Hematopoietic multipotent progenitor cell treated with erythropoietin and hydrocortisone succinate and interleukin-3 and kit ligand, for 8 days (in vitro differentiated cells): ENCODE results near the gene LTBP1.
A peak's percentile ranks its signal among the peaks of the same experiment; 100 is the strongest.
"Not testable (repeated sequence)": the region's sequence is repeated elsewhere in the genome, so short reads cannot be mapped to it uniquely, and the experiment has no call there.

Source experiments
- DNase-seq: peaks from one replicate; pipeline ENCODE4 v3.0.0-alpha.2; 2015

LTBP1 gene

DNA sequence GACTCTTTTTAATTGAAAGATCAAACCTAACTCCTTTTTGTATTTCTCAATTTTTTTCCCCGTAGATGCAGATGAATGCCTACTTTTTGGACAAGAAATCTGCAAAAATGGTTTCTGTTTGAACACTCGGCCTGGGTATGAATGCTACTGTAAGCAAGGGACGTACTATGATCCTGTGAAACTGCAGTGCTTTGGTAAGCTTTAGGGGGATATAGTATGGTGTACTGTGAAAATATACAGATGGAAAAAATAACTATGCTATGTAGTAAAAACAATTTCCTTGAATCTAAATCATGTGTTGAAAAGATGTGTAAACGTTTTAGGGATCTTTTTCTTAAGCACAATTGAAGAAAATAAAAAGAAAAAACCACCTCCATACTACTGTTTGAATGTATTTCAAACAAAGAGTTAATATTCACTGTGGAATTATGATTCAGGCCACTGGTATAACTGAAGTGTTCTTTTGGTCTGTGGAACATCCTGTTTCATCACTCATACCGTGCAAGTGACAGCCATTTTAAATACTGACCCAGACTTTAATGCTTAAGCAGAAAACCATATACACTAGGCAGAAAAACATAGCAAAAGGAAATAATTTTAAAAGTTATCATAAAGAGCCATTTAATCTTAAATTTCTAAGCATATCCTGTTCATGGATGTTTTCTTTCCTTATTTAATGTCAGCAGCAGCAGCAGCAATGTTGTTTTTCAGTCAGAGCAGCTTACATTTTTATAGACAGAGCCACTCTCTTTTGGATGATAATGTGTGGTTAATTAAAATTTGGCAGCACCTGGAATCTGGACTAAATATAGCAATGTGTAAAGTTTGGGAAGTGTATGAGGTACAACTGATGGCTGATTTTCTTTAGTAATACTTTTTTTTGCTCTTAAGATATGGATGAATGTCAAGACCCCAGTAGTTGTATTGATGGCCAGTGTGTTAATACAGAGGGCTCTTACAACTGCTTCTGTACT, 416.9 kb downstream of the LTBP1 start:
- DNase-seq = no peak

DNA sequence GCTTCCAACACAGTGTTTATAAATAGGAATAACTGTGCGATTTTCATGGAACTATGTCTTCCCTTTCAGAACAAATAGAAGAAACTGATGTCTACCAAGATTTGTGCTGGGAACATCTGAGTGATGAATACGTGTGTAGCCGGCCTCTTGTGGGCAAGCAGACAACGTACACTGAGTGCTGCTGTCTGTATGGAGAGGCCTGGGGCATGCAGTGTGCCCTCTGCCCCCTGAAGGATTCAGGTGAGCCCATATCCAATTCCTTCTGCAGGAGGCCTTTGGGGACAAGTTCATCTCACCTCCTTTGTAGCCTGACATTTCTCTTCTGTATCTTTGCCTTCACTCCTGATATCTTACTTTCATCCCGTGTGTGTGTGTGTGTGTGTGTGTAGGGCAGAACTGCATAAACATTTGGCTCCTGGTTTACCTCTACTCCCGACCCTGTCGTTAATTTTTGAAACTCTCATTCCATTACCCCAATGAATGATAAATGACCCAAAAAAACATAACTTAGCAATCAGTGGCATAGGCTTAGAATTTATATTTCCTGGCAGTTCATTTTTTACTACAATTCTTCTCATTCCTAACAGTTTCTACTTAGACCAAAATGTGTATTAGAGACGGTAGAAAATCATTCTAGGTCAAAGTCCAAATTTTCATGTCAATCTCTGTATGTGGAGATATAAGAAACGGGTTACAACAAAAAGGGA, 418.7 kb downstream of the LTBP1 start:
- no peak for DNase-seq

DNA sequence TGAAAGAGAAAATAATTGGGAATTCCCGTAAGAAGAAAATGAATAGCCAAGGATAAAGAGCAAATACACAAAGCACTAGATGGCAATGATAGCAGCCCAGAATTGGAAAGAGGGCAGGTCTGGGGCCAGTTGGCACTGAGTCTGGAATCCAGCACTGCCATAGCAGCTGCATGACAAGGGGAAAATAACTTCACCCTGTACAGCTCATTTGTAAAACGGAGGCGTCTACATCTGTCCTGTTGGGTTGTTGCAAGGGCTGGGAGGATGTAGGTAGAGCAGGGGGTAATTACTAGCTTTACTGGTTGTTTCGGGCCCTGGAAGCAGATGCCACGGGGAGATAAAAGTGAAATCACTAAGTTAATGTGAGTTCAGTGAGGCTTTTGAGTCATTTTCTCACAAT, 419.7 kb downstream of the LTBP1 start:
- DNase-seq = no peak

DNA sequence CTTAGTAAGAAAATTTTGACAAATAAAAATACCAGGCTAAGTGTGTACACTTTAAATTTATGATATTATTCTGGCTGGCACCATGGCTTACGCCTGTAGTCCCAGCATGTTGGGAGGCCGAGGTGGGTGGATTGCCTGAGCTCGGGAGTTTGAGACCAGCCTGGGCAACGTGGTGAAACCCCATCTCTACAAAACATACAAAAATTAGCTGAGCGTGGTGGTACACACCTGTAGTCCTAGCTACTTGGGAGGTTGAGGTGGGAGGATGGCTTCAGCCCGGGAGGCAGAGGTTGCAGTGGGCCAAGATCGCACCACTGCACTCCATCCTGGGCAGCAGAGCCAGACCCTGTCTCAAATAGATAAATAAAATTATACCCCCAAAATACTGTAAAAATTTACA, 421.8 kb downstream of the LTBP1 start:
- DNase-seq = not testable (repeated sequence)

DNA sequence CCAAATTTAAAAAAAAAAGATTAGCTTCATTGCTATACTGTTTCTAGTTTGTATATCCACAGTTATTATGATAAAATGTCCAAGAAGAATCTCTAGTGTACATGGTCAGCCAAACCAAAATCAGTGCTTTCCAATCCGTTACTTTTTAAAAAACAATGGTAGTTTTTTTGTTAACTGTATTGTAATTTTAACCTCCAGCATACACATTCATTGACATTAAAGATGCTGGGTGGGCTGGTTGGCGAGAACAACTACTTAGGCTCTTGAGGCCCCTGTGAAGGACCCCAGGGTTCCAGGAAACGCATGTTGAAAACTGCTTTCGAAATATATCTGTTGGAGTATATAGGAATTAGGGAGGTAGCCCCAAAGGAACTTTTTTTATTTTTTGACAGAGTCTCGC, 422.4 kb downstream of the LTBP1 start:
- DNase-seq = no peak

DNA sequence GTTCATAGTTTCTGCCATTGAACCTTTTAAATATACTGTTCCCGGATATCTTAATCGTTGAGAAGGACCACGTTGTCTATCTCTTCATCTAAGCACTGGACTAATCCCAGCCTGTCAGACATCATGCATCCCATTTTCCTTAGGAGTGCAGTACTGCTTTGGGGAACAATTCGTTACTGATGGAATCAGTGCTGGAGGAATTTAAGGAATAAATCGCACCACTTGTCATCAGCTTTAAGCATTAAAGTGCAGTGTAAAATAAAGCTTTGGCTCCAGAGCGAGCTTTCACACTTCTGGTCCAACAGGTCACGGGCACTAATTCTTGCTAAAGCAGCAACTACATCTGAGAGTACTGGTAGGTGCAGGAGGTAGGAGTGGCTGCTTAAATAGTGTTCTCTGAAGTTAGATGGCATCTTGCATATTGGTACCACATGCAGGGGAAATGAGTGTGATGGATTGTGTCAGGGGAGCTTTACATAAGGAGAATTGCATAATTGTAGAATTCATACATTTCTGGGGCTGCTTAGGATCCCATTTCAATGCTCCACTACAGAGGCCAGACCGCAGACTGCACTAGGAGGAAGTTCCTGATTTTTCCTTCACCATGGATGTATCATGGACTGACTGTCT, 424.0 kb downstream of the LTBP1 start:
- no peak for DNase-seq

DNA sequence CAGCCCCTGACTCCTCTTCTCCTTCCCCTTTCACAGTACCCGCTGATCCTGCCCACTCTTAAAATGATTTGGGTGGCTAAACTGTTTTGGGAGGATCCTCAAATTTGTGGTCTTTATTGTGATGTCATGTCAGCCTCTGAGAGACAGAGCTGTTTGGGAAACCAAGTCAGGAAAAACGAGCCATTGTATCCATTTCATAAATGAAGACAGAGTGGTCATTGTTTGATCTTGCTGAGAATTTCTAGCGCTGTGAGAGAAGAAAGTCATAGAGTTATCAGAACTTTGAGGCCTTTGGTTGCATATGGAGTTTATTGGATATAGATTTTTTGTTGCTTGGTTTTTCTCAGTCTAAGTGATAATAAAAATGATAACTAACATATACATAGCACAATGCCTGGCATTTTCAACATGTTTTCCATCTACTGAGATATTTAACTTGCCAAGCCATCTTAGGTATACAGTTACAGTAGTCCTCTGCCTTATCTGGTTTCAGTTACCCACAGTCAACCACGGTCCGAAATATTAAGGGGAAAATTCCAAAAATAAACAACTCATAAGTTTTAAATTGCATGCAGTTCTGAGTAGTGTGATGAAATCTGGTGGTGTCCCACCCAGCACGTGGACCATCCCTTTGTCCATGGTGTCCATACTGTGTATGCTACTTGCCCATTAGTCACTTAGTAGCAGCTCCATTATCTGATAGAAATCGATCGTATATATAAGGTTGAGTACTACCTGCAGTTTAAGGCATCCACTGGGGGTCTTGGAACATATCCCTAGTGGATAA, 424.7 kb downstream of the LTBP1 start:
- no peak for DNase-seq

DNA sequence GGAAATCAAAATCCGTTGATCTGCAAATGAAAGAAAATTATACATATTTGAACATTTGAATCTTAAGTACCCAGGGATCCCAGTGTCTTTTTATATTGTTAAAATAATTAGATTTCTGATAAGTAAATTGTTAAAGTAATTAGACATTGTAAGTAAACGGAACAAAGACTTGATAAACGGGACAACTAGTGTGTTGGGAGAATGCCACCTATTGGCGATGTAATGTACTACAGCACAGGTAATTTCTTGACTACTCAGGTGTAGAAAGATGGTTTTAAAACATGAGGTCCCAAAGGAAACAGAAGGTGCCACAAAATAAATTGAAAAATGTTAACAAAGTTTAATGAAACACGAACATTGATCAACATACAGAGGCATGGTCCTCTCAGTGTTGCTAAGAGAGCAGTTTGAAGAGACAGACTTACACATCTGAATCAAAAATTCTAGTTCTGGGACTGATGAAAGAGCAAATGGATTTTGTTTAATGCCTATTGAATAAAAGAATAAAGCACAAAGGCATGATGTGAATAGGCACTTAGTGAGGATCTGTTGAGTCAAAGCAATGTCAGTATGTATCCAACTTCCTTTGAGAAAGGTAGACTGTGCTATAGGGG, 426.3 kb downstream of the LTBP1 start:
- peak; percentile 60 for DNase-seq

DNA sequence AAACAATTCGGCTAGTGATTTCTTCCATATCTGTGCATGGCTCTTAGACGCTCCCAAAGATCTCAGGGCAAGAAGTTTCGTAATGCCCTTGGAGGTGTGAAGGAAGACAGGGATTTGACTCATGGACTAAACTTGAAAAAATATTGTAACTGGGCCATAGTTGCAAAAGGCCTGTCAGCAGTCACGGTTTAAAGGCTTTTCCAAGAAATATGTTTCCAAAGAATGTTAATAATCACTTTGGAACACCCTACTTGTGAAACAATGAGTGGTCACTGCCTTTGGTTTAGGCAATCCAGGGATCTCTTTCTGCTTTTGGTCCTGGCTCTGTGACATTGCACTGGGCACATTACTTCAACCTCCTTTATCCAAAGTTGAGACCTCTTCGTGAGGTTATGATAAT, 427.2 kb downstream of the LTBP1 start:
- no peak for DNase-seq

DNA sequence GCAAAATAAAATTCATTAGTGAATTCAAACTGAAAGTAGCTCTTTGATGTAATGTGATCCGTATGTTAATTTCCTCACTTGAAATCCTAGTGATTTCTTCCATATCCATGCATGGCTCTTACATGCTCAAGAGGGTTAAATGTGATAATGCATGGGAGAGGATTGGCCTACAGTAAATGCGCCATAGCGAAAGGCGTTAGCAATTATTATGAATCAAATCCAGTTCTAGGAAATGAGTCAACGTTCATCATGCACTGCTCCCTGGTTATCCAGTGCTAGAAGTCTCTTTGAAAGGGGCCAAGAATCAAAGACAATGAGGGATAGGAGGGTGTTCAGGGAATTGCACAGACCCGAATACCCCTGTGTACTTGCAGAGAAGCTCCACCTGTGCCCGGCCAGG, 428.3 kb downstream of the LTBP1 start:
- DNase-seq = no peak

DNA sequence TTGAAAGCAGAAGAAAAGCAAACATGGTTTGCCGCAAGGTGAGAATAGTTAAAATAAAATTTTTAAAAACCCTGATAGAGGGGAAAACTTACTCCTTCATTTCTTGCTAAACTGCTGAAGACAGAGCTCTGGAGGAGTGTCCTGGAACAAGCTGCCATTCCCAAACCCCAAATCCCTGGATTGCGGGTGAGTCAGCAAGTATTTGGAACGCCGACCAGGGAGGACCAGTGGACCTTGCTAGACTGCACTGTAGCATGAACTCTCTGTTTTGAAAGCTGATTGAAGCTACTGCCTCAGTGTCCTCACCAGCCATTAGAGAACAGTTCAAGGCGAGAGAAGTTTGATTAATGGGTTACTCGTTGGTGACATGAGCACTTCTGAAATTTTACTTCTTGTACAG, 430.3 kb downstream of the LTBP1 start:
- no peak for DNase-seq

DNA sequence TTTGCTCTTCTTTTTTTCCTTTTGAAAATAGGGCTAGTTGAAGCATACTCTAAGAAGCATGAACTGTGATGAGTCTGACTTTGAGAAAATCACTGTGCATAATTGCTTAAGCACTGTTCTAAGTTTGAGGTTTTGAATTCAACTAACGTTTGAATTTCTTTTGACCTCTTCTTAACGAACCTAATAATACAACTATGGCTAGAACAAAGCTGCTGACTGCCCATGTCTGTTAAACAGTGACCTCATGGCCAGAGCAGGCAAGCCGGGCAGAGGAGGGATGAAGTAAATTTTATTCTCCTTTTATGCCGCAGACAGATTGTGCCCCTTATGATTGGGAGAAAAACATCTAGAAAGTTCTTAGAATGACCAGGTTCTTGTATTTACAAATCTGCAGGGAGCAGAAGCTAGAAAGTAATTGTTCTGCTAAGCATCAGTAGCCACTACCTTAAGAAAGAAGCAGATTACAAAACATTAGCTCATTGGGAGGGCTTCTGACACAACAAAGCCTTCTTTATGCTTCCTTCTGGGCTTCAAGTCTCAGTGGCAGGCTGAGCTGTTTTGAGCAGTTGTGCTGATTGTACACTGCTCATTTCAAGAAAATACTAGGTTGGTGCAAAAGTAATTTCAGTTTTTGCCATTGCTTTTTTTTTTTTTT, 431.9 kb downstream of the LTBP1 start:
- no peak for DNase-seq

DNA sequence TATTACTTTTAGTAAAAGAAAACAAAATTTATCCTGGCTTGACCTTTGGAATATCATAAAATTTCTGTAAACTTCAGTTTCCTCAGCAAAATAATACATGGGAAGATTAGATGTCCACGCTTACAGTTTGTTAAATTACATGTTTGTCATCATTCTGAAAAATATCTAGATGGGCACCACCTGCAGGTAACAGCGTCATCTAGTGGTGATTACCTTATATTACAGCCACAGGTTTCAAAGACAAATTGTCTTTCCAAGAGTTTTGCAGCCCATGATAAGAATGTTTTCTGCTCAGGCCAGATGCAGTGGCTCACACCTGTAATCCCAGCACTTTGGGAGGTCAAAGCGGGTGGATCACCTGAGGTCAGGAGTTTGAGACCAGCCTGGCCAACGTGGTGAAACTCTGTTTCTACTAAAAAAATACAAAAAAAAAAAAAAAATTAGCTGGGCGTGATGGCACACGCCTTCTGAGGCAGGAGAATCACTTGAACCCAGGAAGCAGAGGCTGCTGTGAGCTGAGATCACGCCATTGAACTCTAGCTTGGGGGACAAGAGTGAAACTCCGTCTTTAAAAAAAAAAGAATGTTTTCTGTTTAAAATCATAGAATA, 433.4 kb downstream of the LTBP1 start:
- DNase-seq = peak; percentile 34

DNA sequence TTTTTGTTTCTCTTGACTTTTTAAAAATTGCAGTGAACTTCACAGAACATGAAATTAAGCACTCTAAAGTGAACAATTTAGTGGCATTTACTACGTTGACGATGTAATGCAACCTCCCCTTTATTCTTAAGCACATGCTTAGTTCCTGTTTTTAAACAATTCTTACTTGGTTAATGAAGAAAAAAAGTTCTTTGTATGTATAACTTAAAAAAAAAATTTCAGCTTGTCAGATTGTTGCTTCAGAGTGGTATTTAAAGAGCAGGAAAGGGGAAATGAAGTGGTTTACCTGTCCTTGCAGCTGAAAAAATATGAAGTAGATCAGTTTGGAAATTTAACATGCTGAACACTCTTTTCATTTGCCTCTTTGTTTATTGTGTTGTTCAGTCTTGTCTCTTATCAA, 434.0 kb downstream of the LTBP1 start:
- no peak for DNase-seq

DNA sequence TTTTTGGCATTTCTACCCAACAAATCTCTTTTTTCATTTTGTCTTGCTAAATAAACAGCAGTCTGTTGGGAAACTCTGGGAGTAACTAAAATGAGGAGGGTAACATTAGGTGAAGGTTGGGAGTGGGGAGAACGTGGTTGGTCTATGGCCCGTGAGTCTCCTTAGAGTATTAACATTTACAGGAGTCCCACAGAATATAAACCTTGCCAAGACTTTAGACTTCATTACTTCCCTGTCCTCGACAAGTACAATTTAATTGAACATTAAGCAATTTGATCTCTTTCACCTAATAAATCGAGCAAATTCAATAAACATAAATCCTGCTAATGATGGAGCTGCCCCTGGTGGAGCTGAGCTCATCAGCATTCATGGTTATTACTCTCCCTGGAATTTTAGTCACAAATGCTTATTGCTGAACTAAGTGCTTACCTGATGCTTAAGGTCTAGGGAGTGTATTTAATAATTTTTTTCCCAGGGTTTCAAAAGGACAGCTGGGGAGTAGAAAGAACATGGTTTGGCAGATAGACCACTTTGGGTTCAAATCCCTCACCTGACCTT, 434.6 kb downstream of the LTBP1 start:
- DNase-seq = no peak

DNA sequence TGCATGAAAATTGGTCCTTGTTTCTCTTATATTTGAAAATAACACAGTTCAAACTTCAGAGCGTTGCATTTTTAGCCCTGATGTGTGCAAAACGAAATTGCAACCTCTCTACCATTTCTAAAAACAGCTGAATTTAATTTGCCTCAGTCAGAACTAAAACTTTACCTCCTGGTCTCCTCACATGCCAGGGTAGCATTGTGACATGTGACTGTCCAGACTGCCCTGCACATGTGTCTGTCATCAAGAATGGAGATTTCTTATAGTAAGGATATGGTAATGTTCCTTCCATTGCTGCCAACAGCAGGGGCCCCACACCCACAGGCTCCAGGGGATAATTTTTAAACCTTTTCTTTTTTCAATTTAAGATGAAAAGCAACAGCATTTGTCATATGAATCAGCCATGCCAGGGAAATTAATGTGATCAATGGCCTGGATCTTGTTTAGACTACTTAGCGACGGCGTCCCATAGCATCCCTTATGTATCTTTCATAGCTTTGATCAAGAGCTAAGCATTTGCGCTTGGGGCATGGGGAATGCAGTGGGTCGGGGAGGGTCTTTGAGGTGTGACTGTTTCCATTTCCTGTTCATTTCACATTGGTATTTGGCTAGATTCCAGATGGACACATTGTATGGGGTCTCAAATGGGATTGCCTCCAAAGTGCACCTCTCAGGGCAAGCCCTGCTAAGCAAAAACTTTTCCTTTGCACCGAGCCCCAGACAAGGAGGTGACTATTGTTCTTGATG, 437.3 kb downstream of the LTBP1 start:
- DNase-seq = no peak

DNA sequence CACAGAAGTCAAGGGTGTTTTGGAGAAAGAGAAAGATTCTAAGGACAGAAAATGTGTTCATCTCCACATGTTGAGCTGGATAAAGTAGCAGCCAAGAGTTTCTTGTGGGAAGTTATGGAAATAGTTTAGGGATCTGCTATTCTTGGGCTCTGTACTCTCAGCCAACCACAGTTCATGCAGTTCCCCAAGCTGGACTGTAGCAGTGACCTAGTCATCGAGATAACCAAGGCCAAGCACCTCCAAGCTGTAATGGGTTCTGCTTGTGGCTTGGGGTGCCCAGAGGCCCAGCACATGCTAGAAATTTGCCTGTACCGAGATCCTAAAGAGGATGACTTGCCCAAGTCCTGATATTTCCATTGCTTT, 437.8 kb downstream of the LTBP1 start:
- DNase-seq = no peak

DNA sequence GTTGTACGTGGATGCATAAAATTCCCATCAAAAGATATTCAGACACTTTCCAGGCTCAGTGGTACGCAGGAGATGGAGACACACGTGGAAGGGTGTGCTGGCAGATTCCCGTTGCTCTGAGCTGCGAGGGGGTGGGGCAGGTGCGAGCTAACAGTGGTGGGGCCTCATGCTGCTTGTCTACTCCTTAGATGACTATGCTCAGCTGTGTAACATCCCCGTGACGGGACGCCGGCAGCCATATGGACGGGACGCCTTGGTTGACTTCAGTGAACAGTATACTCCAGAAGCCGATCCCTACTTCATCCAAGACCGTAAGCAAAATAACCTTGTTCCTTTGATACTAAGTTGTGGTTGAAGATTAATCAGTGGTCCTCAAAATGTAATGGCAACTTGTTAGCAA, 442.2 kb downstream of the LTBP1 start:
- no peak for DNase-seq

DNA sequence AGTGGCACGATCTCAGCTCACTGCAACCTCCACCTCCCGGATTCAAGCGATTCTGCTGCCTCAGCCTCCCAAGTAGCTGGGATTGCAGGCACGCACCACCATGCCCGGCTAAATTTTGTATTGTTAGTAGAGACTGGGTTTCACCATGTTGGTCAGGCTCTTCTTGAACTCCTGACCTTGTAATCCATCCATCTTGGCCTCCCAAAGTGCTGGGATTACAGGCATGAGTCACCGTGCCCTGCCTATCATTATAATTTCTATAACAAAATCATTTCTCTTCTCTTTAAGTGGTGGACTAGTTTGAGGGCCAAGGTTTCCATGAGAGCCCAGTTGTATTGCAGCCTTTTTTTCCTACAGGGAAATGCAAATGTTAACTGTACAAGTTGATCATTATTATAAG, 442.9 kb downstream of the LTBP1 start:
- not testable (repeated sequence) for DNase-seq

DNA sequence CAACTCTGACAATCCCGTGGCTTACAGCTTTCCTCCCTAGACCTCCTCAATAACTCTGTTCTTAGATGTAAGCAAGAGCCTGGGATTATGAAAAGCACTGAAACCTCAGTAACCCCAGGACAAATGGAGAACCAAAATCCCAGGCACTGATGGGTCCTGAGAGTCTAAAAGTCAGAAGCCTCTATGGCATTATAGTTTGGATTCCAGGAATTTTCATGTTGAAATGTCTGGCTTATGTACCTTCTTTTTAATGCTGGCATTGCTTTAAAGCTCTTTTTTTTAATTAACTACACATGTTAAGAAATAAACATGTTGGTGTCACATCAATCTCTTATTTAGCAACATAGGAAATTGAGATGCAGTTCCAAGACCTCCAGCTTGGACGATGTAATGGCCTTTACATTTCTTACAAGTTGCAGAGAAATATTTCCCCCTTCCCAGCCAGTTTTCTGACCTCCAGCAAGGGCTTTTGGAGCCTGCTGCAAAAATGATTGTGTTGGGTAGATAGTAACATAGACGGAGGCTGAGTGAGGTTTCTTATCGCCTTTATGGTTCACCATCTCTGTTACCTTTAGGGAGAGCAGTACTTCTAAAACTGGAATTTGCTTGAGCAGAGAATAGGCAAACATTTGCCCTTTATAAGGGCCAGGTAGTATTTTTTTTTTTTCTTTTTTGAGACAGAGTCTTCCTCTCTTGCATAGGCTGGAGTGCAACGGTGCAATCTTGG, 444.9 kb downstream of the LTBP1 start:
- no peak for DNase-seq
